Tibial nerve (tissue), 4 donors: ENCODE results near the gene MEIS2. TPM values are rescaled to one million over a fixed set of nuclear protein-coding genes. Genes with fewer than 3 reads are reported as not detected.

ENCODE experiments used
- DNase-seq, 2 donors: peaks; one replicate each; pipeline ENCODE4 v3.0.0-alpha.2; 2019; ENCODE audit warnings: low spot score in 2 of 2
- H3K27ac ChIP-seq, 4 donors: fragments of 200-600 bp; sonication (generic) in 3 of 4; one replicate each; pipeline ENCODE4 v1.5.1; 2017 to 2019; ENCODE audit warnings: mild to moderate bottlenecking in 1 of 4
- H3K27me3 ChIP-seq, 2 donors: fragments of 200-600 bp; sonication (generic) in 1 of 2; one replicate each; pipeline versions ENCODE4 v1.5.1 to v1.6.0; 2017 to 2019
- H3K36me3 ChIP-seq, 3 donors: fragments of 200-600 bp; sonication (generic); one replicate each; pipeline ENCODE4 v1.5.1; 2018 to 2019
- H3K4me1 ChIP-seq, 4 donors: fragments of 200-600 bp; sonication (generic) in 3 of 4; one replicate each; pipeline ENCODE4 v1.5.1; 2017 to 2019
- H3K4me3 ChIP-seq, 4 donors: fragments of 200-600 bp; sonication (generic) in 3 of 4; one replicate each; pipeline ENCODE4 v1.5.1; 2017 to 2019; ENCODE audit warnings: mild to moderate bottlenecking in 1 of 4, moderate library complexity in 1 of 4
- H3K9me3 ChIP-seq, 4 donors: fragments of 200-600 bp; sonication (generic) in 3 of 4; one replicate each; pipeline ENCODE4 v1.5.1; 2017 to 2019
- CTCF ChIP-seq, 5 experiments: fragments of 200-600 bp in 3 of 5; fragments of 450-650 bp in 2 of 5; sonication (generic) in 3 of 5; IDR thresholded peaks; one replicate each; pipeline ENCODE4 v1.5.1; 2016 to 2019; ENCODE audit warnings: antibody characterized with exemption in 5 of 5, mild to moderate bottlenecking in 3 of 5, moderate library complexity in 2 of 5
- EP300 ChIP-seq, 2 donors: sonication (generic); formaldehyde crosslinking; IDR thresholded peaks; one replicate each; pipeline ENCODE4 v1.6.1; 2017; ENCODE audit warnings: antibody characterized with exemption in 2 of 2, mild to moderate bottlenecking in 1 of 2
- POLR2A ChIP-seq, 2 donors: fragments of 450-650 bp; IDR thresholded peaks; one replicate each; pipeline ENCODE4 v1.6.1; 2017; ENCODE audit warnings: antibody characterized with exemption in 2 of 2, mild to moderate bottlenecking in 2 of 2, moderate library complexity in 2 of 2
- WGBS, 2 donors: methylation state at CpG; one replicate each; pipeline ENCODE4 v1.1.5; 2018; 5-methylcytosine and 5-hydroxymethylcytosine counted together
- total RNA-seq, 4 donors: library from RNA; depleted of rRNA; stranded (reverse); fragments of >200 nt; gene quantifications; one replicate each; pipeline ENCODE4 v1.1.0, GENCODE V29; 2016

Gene MEIS2
- total RNA-seq, 4 donors from 2014 or later: 9.4 to 15.7 (median 14.3) TPM

DNA sequence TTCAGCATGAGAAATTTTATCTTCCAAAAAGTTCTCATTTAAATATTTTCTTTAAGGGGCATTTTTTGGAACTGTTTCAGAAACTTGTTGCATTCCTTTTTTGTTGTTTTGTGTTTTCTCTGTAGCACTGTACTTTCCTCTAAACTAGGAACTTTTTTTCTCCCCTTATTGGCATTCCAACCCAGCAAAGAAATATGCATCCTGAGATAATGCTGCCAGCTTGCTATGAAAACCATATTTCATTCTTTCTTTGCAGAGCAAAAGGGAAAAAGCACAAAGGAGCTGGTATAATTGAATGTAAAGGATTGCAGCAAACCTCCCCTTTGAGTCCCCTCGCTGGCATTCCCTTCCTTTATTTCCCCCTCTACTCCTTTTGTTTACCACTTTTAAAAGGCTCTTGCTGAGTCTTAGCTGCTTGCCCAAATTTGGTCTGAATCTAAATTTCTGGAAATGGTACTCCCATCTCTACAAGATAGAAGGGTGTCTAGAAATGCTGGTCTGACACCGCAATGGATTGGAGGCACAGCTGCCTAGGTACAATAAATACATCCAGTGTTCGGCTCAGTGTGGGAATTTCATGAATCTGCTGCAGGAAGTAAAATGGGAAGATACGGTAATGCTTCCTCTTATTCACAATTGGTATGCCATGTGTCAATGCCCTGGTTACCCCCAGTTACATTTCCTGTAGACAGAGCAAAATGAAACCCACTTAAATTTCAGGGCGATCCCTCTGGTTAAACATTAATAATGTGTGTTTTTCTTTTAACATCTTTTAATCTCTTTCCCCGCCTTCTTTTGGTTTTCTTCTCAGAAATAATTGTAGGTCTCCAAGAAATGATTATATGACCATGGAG lies 156.6 kb downstream of the MEIS2 start:
- DNase-seq: no peak
- WGBS, 2 donors: 68 to 72% methylated on average over 6 of the region's 6 CpGs
- Histone ChIP-seq H3K36me3 (no peaks in the 10 kb centered on the region), H3K27me3 (no peaks in the 10 kb centered on the region), H3K9me3 (no peaks in the 10 kb centered on the region), H3K4me3 (no peak overlapping the region), H3K4me1 (no peaks in the 10 kb centered on the region), H3K27ac (no peak overlapping the region)
- no peak for TF ChIP-seq EP300 (IDR thresholded peaks at IDR 0.05)
- no peak for TF ChIP-seq POLR2A (IDR thresholded peaks at IDR 0.05)
- no peak for TF ChIP-seq CTCF (IDR thresholded peaks at IDR 0.05)

DNA sequence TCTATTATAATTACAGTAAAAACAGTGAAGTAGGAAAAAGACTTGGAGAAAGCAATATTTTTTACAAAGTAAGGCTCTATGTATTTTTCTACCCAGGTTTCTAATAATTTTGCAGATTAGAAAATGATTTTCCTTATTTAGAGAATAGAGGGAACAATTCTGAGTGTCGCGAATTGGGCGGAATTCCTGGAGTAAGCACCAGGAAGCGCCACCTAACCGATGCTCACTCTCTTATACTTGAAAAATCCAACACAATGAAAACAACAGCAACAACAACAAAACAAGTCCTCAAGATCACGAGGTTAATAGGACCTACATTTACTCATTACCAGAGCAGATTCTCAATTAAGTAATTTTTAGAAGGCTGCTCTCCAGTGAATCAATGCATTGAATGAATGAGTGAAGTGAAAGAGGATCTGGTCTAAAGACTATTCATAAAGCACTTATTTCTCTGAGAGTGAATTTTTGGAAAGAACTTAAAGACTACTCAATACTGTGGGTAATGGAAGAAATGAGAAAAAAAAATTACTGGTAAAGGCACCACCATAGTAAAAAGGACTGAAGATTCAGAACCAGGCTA lies 158.0 kb downstream of the MEIS2 start:
- no peak for TF ChIP-seq CTCF (IDR thresholded peaks at IDR 0.05)
- TF ChIP-seq EP300 (IDR thresholded peaks at IDR 0.05): no peak
- no peak for TF ChIP-seq POLR2A (IDR thresholded peaks at IDR 0.05)
- 88 to 96% methylated on average over 6 of the region's 6 CpGs for WGBS, 2 donors
- H3K27ac ChIP-seq: no peak overlapping the region

DNA sequence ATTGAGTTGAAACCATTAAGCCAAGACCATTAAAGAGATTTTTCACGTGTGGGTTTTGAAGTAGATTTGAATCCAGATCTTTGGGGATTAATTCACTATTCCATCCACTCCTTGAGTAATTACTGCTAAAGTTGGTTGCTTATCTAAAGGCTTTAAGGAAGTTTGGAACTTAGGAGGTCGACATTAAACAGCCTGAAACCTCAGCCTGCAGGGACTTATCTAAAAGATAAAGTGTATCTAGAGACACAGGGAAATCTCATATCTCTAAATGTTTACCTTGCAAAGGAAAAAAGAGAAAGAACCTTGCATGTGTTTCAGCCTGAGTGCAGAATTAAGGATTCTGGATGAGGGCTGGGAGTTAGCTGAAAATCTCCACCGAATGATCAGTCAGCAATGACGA lies 158.6 kb downstream of the MEIS2 start:
- no peaks in the 10 kb centered on the region for H3K36me3 ChIP-seq
- 73 to 78% methylated on average over 4 of the region's 4 CpGs for WGBS, 2 donors
- no peak for DNase-seq
- H3K9me3 ChIP-seq: no peaks in the 10 kb centered on the region
- H3K4me3 ChIP-seq: no peak overlapping the region
- TF ChIP-seq POLR2A (IDR thresholded peaks at IDR 0.05) (no peak), EP300 (IDR thresholded peaks at IDR 0.05) (no peak), CTCF (IDR thresholded peaks at IDR 0.05) (no peak)
- H3K27ac ChIP-seq: no peak overlapping the region
- H3K4me1 ChIP-seq: no peaks in the 10 kb centered on the region
- no peaks in the 10 kb centered on the region for H3K27me3 ChIP-seq

More for the DNA sequence above, 158.0 kb downstream of the MEIS2 start:
- no peaks in the 10 kb centered on the region for H3K36me3 ChIP-seq
- no peaks in the 10 kb centered on the region for H3K4me1 ChIP-seq
- no peaks in the 10 kb centered on the region for H3K27me3 ChIP-seq
- H3K9me3 ChIP-seq: no peaks in the 10 kb centered on the region
- DNase-seq: no peak
- H3K4me3 ChIP-seq: no peak overlapping the region

- no peaks in the 10 kb centered on the region for H3K4me1 ChIP-seq
These were observed 159.6 kb downstream of the MEIS2 start for GRCh38 chr15:36940636-36941260.

More at GRCh38 chr15:36940636-36941260, 159.6 kb downstream of the MEIS2 start:
- Histone ChIP-seq H3K27me3 (no peaks in the 10 kb centered on the region), H3K36me3 (no peaks in the 10 kb centered on the region), H3K9me3 (no peaks in the 10 kb centered on the region), H3K27ac (no peak overlapping the region), H3K4me3 (no peak overlapping the region)
- DNase-seq: no peak
- TF ChIP-seq CTCF (IDR thresholded peaks at IDR 0.05) (no peak), EP300 (IDR thresholded peaks at IDR 0.05) (no peak), POLR2A (IDR thresholded peaks at IDR 0.05) (no peak)
- 77 to 83% methylated on average over 3 of the region's 3 CpGs for WGBS, 2 donors
